IPS DF 4.7 (cell line): ENCODE results near the gene PPIP5K2.
A peak's percentile ranks its signal among the peaks of the same experiment; 100 is the strongest.
"Not testable (repeated sequence)": the region's sequence is repeated elsewhere in the genome, so short reads cannot be mapped to it uniquely, and the experiment has no call there.

ENCODE experiments used
- DNase-seq: peaks from one replicate; pipeline ENCODE4 v3.0.0-alpha.2; 2013; ENCODE audit warnings: low spot score; ENCODE audit errors: extremely low read depth

Gene PPIP5K2

GRCh38 chr5:103119765-103120606 lies at the start of gene PPIP5K2, which contains the start of gene GIN1:
Gene PPIP5K2, plus strand, starts transcription at chr5:103120301. Its CDS starts 9,289 bp downstream, at chr5:103129590.
Gene GIN1, minus strand, starts transcription at chr5:103120138. Its CDS starts 11,431 bp downstream, at chr5:103108707.
- peak; percentile 91 for DNase-seq

- not testable (repeated sequence) for DNase-seq
Observed at GRCh38 chr5:103073500-103073899, 46.6 kb upstream of the PPIP5K2 start.

GRCh38 chr5:103075442-103075841 lies 44.7 kb upstream of the PPIP5K2 start:
- no peak for DNase-seq

GRCh38 chr5:103079796-103080195 lies 40.3 kb upstream of the PPIP5K2 start:
- no peak for DNase-seq

GRCh38 chr5:103086547-103086946 lies 33.6 kb upstream of the PPIP5K2 start:
- no peak for DNase-seq

- no peak for DNase-seq
Observed at GRCh38 chr5:103089272-103089671, 30.8 kb upstream of the PPIP5K2 start.

- DNase-seq: no peak
Observed at GRCh38 chr5:103090791-103091190, 29.3 kb upstream of the PPIP5K2 start.

- DNase-seq: no peak
Observed at GRCh38 chr5:103092676-103093075, 27.4 kb upstream of the PPIP5K2 start.

- DNase-seq: no peak
Observed at GRCh38 chr5:103093727-103094126, 26.4 kb upstream of the PPIP5K2 start.

- no peak for DNase-seq
Observed at GRCh38 chr5:103094737-103095136, 25.4 kb upstream of the PPIP5K2 start.

GRCh38 chr5:103098993-103099392 lies 21.1 kb upstream of the PPIP5K2 start:
- DNase-seq: no peak

- no peak for DNase-seq
Observed at GRCh38 chr5:103101079-103101750, 18.9 kb upstream of the PPIP5K2 start.

- no peak for DNase-seq
Observed at GRCh38 chr5:103102234-103102633, 17.9 kb upstream of the PPIP5K2 start.

GRCh38 chr5:103108086-103108485 lies 12.0 kb upstream of the PPIP5K2 start:
- DNase-seq: no peak

GRCh38 chr5:103109277-103109676 lies 10.8 kb upstream of the PPIP5K2 start:
- no peak for DNase-seq

GRCh38 chr5:103110403-103110802 lies 9.7 kb upstream of the PPIP5K2 start:
- no peak for DNase-seq

- no peak for DNase-seq
Observed at GRCh38 chr5:103111468-103111867, 8.6 kb upstream of the PPIP5K2 start.

- DNase-seq: no peak
Observed at GRCh38 chr5:103112910-103113309, 7.2 kb upstream of the PPIP5K2 start.

GRCh38 chr5:103114440-103114839 lies 5.7 kb upstream of the PPIP5K2 start:
- no peak for DNase-seq

- no peak for DNase-seq
Observed at GRCh38 chr5:103117471-103117991, 2.6 kb upstream of the PPIP5K2 start.

GRCh38 chr5:103119070-103119764 lies 884 bp upstream of the PPIP5K2 start:
- DNase-seq: no peak
